ENCODE results near the gene ST13. TPM values are rescaled to one million over a fixed set of nuclear protein-coding genes. Genes with fewer than 3 reads are reported as not detected.

ST13 gene
- total RNA-seq (2022; extraction: Qiagen RNA extraction) = 143 to 183 TPM (median 153 TPM) in 5 replicates

GRCh38 chr22:40856513-40857308 lies at the start of gene ST13, which contains the start of gene XPNPEP3:
ST13 (minus strand) TSS chr22:40856639; CDS start chr22:40856540, 99 bp downstream.
XPNPEP3 (plus strand) TSS chr22:40857148; CDS start chr22:40857182, 34 bp downstream.

GRCh38 chr22:40862013-40862412 lies 5.6 kb upstream of the ST13 start, which contains the start of gene DNAJB7:
DNAJB7 (minus strand) TSS chr22:40862113; CDS start chr22:40861994, 119 bp downstream.

DNA sequence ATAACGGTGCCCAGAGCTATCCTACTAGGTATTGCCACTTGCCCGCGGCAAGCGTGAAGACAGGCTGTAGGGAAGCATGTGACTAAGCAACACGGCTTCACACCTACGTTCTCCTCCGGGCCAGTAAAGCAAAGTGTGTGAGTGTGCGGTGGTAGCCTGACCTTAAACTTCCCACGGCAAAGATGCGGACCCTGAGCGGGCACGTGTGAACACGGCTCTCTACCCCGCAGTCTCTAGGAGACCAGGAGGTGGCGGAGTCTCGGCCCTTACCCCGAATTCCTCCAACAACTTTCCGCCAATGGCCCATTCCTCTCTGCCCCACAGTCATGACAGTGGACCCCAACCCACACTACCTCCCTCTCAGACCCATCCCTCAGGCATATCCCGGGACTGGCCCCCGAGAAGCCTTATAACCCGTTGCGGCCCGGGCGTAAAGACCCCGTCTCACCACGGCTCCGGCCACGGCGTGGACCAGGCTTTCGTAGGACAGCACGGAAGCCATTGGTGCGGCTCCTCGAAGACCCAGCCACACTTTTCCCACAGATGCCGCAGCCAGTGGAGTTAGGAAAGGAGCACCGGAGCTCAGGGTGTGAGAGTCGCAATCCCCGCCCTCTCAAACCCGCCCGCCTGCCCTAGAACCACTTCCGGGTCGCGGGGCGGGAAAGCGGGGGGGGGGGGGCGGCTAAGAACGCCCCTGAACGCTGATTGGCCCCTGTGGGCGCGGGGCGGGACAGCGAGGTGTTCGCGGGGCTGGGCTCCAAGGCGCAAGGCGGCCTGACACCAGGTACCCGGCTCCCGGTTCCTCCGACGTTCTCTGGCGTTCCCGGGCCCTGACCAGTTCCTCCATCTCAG lies 37.5 kb downstream of the ST13 start, which contains the start of gene SLC25A17:
Gene SLC25A17 (minus strand): TSS at position 600 of the 852 bp plus-strand sequence. CDS start 98 bp downstream, at position 502.

Other genes with a start within 250 kb of the ST13 start
- 39.1 to 47.9 TPM (median 47.1 TPM) in 5 replicates for gene MRTFA, start 219.9 kb downstream of the ST13 start, total RNA-seq (2022; extraction: Qiagen RNA extraction)
- gene MCHR1, start 177.2 kb downstream of the ST13 start, total RNA-seq (2022; extraction: Qiagen RNA extraction) = not detected in 5 replicates
- 22.1 to 28.3 TPM (median 22.9 TPM) in 5 replicates for gene SLC25A17, start 37.3 kb downstream of the ST13 start, total RNA-seq (2022; extraction: Qiagen RNA extraction)
- 6.4 to 10.2 TPM (median 8.9 TPM) in 5 replicates for gene XPNPEP3, start 509 bp upstream of the ST13 start, total RNA-seq (2022; extraction: Qiagen RNA extraction)
- not detected in 5 replicates for gene DNAJB7, start 5.5 kb upstream of the ST13 start, total RNA-seq (2022; extraction: Qiagen RNA extraction)
- gene RBX1, start 94.7 kb upstream of the ST13 start, total RNA-seq (2022; extraction: Qiagen RNA extraction) = 52.6 to 54.1 TPM (median 53.1 TPM) in 5 replicates
- gene EP300, start 236.0 kb upstream of the ST13 start, total RNA-seq (2022; extraction: Qiagen RNA extraction) = 15.5 to 25.4 TPM (median 20.3 TPM) in 5 replicates

All from A549 treated with CORT108297 at 1 μM for 4 hours (cell line).